BLaER1 treated with 17β-estradiol and CSF1 and Interleukin-3, amounts not matched to agents 10 nM and 100 nM (cell line): ENCODE results near the gene C12orf60.

ENCODE experiments used
- H3K27ac ChIP-seq, 11 experiments: shearing (Covaris generic); formaldehyde crosslinking; 2 replicates each; pipeline ENCODE4 v1.8.1; 2022
- H3K27me3 ChIP-seq, 11 experiments: shearing (Covaris generic); formaldehyde crosslinking; 2 replicates each; pipeline ENCODE4 v1.8.1; 2022
- H3K36me3 ChIP-seq, 11 experiments: shearing (Covaris generic); formaldehyde crosslinking; 2 replicates each; pipeline ENCODE4 v1.8.1; 2022
- H3K4me1 ChIP-seq, 10 experiments: shearing (Covaris generic); formaldehyde crosslinking; 2 replicates each; pipeline ENCODE4 v1.8.1; 2022
- H3K4me2 ChIP-seq, 11 experiments: shearing (Covaris generic); formaldehyde crosslinking; 2 replicates each; pipeline ENCODE4 v1.8.1; 2022
- H3K4me3 ChIP-seq, 10 experiments: shearing (Covaris generic); formaldehyde crosslinking; 2 replicates each; pipeline ENCODE4 v1.8.1; 2022
- H3K9ac ChIP-seq, 11 experiments: shearing (Covaris generic); formaldehyde crosslinking; 2 replicates each; pipeline ENCODE4 v1.8.1; 2022
- H3K9me3 ChIP-seq, 11 experiments: shearing (Covaris generic); formaldehyde crosslinking; replicated peaks in 1 of 11; 2 replicates each; pipeline ENCODE4 v1.8.1; 2022
- H4K20me1 ChIP-seq, 11 experiments: shearing (Covaris generic); formaldehyde crosslinking; 2 replicates each; pipeline ENCODE4 v1.8.1; 2022
- Cebpa-rat ChIP-seq, 11 experiments: shearing (Covaris generic); IDR thresholded peaks; 2 replicates each; pipeline ENCODE4 v1.8.1; 2022

The C12orf60 gene

DNA sequence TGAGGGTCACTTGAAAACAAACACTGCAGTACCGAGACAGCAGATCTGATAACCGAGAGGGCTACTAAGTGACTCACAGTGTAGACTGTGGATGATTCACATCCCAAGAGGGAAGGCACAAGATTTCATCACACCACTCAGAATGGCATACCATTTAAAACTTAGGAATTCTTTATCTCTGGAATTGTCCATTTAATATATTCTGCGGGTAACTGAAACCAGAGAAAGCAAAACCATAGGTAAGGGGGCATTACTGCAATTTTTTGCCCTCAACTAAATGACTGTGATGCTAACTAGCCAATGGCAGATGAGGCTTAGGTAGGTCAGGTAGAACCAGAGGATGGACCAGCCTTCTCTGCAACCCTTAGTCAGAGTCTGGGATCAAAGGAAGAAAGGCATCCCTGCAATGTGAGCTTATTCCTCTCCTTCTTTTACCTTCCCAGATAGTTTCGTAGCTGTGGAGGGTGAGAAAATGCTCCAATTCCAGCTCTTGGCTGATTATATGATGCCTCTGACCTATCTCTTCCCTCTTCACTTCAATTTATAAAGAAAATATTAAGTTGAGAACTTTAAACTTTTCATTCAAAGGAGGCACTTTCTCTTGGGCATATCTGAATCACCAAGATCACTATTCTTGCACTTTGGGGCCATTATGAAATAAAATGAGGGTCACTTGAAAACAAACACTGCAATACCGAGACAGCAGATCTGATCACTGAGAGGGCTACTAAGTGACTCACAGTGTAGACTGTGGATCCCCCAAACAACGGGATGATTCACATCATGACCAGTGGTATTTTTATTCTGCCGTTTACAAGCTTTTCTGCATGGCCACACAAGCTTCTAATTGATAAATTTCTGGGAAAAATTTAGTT lies 33.1 kb downstream of the C12orf60 start:
- Histone ChIP-seq H3K9me3 (no peaks in the 10 kb centered on the region), H3K4me2 (peak overlapping the region in 3 of 11 experiments; percentile 5 to 33 (median 17); a peak in 4 of 22 replicates), H3K27ac (no peak overlapping the region), H3K4me1 (peaks cover 4 to 17% (median 7%) of the 10 kb centered on the region in 10 experiments; a peak in 9 of 20 replicates), H3K36me3 (no peaks in the 10 kb centered on the region), H3K27me3 (no peaks in the 10 kb centered on the region), H3K9ac (no peak overlapping the region), H3K4me3 (no peak overlapping the region), H4K20me1 (no peaks in the 10 kb centered on the region)
- no peak for TF ChIP-seq Cebpa-rat (IDR thresholded peaks at IDR 0.05)

DNA sequence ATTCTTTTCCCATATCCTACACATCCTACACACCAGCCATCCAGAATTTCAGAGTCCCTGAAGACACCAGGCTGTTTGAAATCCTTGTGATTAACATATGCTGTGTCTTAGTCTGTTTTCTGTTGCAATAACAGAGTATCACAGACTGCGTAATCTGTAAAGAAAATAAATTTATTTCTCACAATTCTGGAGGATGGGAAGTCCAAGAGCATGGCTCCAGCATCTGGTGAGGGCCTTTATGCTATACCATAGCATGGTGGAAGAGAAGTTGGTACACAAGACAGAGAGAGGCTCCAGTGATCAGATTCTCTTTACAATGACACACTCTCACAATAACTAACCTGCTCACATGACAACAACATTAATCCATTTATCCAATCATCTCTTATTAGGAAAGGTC lies 35.8 kb downstream of the C12orf60 start:
- H3K4me2 ChIP-seq: no peak overlapping the region
- H4K20me1 ChIP-seq: no peaks in the 10 kb centered on the region
- H3K4me3 ChIP-seq: no peak overlapping the region
- TF ChIP-seq Cebpa-rat (IDR thresholded peaks at IDR 0.05): no peak
- H3K36me3 ChIP-seq: no peaks in the 10 kb centered on the region
- H3K9ac ChIP-seq: no peak overlapping the region
- H3K9me3 ChIP-seq: no peaks in the 10 kb centered on the region
- H3K4me1 ChIP-seq: peaks cover 4 to 17% (median 7%) of the 10 kb centered on the region in 10 experiments; a peak in 9 of 20 replicates
- H3K27ac ChIP-seq: no peak overlapping the region
- no peaks in the 10 kb centered on the region for H3K27me3 ChIP-seq

DNA sequence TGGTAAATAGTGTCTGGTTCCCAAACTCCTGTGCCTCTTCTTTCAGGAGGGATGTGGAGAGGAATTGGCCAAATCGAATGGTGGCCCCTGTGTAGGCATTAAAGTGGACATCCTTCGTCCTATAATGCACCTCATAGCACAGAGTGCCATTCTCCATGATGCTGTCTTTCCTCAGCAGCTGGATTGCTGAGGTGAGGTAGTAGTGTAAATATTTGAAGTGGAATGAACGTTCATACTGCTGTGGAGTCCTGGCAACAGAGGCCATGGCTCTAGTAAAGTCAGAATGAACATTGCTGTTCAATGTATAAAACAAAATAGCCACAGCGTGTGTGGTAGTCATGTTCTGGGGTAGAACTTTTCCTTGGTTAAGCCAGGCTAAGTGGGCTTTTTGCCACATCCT lies 37.1 kb downstream of the C12orf60 start:
- Histone ChIP-seq H3K9ac (no peak overlapping the region), H4K20me1 (no peaks in the 10 kb centered on the region), H3K36me3 (no peaks in the 10 kb centered on the region), H3K4me1 (peaks cover 0 to 11% (median 0%) of the 10 kb centered on the region in 10 experiments; a peak in 6 of 20 replicates), H3K9me3 (no peaks in the 10 kb centered on the region), H3K27me3 (no peaks in the 10 kb centered on the region), H3K4me2 (no peak overlapping the region), H3K27ac (no peak overlapping the region), H3K4me3 (no peak overlapping the region)
- TF ChIP-seq Cebpa-rat (IDR thresholded peaks at IDR 0.05): no peak

DNA sequence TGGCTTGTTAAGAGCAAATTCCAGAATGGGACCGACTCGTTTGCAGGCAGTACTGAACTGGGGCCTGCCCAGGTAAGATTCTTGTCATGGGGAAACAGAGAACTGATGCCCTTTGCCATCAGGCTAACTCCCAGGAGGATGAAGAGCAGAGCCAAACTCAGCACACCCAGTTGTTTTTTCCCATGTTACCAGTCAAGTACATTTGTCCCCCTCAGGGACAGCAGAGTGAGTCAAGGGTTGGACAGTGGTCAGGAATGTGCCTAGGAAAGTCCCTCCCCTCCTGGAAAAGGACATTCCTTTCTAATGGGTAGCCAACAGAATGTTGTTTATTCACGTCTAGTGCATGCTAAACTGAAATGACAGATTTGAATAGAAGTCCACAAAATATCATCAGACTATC lies 38.3 kb downstream of the C12orf60 start:
- Histone ChIP-seq H3K4me2 (no peak overlapping the region), H3K36me3 (no peaks in the 10 kb centered on the region), H3K27me3 (no peaks in the 10 kb centered on the region), H3K9me3 (no peaks in the 10 kb centered on the region), H3K4me1 (peaks cover 0 to 12% (median 7%) of the 10 kb centered on the region in 10 experiments; a peak in 11 of 20 replicates), H3K27ac (no peak overlapping the region), H3K9ac (no peak overlapping the region), H3K4me3 (no peak overlapping the region), H4K20me1 (no peaks in the 10 kb centered on the region)
- no peak for TF ChIP-seq Cebpa-rat (IDR thresholded peaks at IDR 0.05)

DNA sequence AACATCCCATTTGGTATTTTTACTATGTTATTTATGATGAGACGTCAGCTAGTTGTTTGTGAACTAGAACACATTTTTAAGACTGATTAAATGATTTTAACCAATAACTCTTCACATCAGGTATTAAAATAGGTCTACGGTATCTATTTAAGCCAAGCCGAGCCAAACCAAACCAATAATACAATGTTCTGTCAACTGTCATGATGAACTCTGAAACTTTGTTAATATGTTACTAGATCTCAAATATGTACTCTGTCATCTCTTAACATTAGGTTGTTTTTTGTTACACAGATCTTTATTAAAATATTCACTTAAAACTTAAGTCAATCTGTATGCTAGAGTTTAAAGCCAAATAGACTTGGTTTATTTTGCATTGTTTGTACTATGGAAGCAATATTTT lies 38.8 kb downstream of the C12orf60 start:
- TF ChIP-seq Cebpa-rat (IDR thresholded peaks at IDR 0.05): no peak
- no peaks in the 10 kb centered on the region for H4K20me1 ChIP-seq
- H3K36me3 ChIP-seq: no peaks in the 10 kb centered on the region
- H3K27ac ChIP-seq: no peak overlapping the region
- no peak overlapping the region for H3K4me3 ChIP-seq
- H3K27me3 ChIP-seq: no peaks in the 10 kb centered on the region
- H3K9me3 ChIP-seq: no peaks in the 10 kb centered on the region
- H3K4me2 ChIP-seq: no peak overlapping the region
- no peak overlapping the region for H3K9ac ChIP-seq
- H3K4me1 ChIP-seq: peaks cover 0 to 12% (median 7%) of the 10 kb centered on the region in 10 experiments; a peak in 11 of 20 replicates

DNA sequence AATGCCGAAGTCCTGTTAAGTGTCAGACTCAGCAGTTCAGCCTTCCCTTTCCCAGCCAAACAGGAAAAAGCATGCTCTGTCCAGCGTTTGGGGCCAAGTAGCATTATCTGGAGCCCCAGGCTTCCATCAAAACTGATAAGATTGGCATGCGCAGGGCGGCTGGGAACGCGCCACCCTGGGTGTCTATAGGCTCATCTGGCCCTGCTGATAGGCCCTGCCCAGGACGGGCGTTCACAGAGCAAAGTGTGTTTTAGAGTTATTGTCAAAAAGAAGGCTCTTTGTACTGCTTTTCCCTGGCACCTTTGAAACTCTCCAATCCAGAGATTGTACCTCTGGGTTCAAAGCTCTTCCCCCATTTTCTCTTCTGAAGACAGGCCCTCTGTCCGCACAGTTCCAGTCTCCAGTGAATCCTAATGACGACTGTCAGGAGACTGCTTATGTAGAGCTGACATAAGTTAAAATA lies 40.0 kb downstream of the C12orf60 start, which contains the start of gene ART4:
ART4 (minus strand) TSS at position 102 of the 463 bp plus-strand sequence. CDS start 413 bp downstream, outside the sequence.
- no peaks in the 10 kb centered on the region for H3K36me3 ChIP-seq

DNA sequence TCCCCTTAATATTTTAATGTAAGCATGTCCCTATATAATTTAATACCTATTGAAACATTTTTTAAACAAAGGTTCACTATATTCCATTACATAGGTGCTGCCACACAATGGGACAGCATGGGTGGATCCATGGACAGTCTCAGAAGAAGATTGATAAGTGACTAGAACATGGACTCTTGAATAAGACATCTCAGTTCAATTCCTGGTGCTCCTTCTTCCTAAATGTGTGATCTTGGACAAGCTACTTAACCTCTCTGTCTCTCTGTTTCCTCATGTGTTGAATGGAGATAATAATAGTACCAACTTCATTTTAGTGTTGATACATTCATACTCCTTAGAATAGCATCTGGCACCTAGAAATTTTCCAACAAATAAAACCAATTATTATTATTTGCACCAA lies 40.9 kb downstream of the C12orf60 start:
- H3K9me3 ChIP-seq: no peaks in the 10 kb centered on the region
- H3K4me1 ChIP-seq: peaks cover 0 to 12% (median 7%) of the 10 kb centered on the region in 10 experiments; a peak in 11 of 20 replicates
- no peak for TF ChIP-seq Cebpa-rat (IDR thresholded peaks at IDR 0.05)
- no peaks in the 10 kb centered on the region for H3K36me3 ChIP-seq
- no peak overlapping the region for H3K4me3 ChIP-seq
- H3K27me3 ChIP-seq: no peaks in the 10 kb centered on the region
- no peak overlapping the region for H3K9ac ChIP-seq
- no peak overlapping the region for H3K27ac ChIP-seq
- no peaks in the 10 kb centered on the region for H4K20me1 ChIP-seq
- H3K4me2 ChIP-seq: no peak overlapping the region

More for the DNA sequence above, 40.0 kb downstream of the C12orf60 start, which contains the start of gene ART4:
- H3K27me3 ChIP-seq: no peaks in the 10 kb centered on the region
- peaks cover 0 to 12% (median 7%) of the 10 kb centered on the region in 10 experiments; a peak in 11 of 20 replicates for H3K4me1 ChIP-seq
- H3K4me3 ChIP-seq: no peak within 1 kb of the TSS
- TF ChIP-seq Cebpa-rat (IDR thresholded peaks at IDR 0.05): no peak
- H3K9me3 ChIP-seq: no peaks in the 10 kb centered on the region
- no peaks in the 10 kb centered on the region for H4K20me1 ChIP-seq
- H3K4me2 ChIP-seq: no peak within 1 kb of the TSS
- no peak within 1 kb of the TSS for H3K9ac ChIP-seq
- H3K27ac ChIP-seq: no peak within 1 kb of the TSS

DNA sequence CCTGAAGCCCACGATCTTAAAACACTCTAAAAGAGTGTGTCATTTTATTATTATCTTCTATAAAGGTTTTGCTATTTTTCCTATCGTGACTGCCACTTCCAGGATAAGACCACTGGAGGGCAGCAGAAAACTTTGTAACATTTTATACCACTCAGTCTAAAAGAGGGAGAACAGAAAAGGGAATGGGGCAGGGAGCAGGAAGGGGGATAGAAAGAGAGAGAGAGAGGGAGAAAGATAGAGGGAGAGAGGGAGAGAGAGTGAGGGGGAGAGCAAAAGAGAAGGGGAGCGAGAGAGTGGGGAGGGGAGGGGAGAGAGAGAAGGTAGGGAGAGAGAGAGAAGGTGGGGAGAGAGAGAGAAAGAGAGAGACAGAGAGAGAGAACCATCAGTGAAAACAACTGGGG lies 41.9 kb downstream of the C12orf60 start:
- H3K4me3 ChIP-seq: no peak overlapping the region
- no peak overlapping the region for H3K9ac ChIP-seq
- no peaks in the 10 kb centered on the region for H3K9me3 ChIP-seq
- TF ChIP-seq Cebpa-rat (IDR thresholded peaks at IDR 0.05): no peak
- H3K27ac ChIP-seq: no peak overlapping the region
- peaks cover 0 to 12% (median 7%) of the 10 kb centered on the region in 10 experiments; a peak in 11 of 20 replicates for H3K4me1 ChIP-seq
- H3K27me3 ChIP-seq: no peaks in the 10 kb centered on the region
- H3K4me2 ChIP-seq: no peak overlapping the region
- H4K20me1 ChIP-seq: no peaks in the 10 kb centered on the region
- no peaks in the 10 kb centered on the region for H3K36me3 ChIP-seq

DNA sequence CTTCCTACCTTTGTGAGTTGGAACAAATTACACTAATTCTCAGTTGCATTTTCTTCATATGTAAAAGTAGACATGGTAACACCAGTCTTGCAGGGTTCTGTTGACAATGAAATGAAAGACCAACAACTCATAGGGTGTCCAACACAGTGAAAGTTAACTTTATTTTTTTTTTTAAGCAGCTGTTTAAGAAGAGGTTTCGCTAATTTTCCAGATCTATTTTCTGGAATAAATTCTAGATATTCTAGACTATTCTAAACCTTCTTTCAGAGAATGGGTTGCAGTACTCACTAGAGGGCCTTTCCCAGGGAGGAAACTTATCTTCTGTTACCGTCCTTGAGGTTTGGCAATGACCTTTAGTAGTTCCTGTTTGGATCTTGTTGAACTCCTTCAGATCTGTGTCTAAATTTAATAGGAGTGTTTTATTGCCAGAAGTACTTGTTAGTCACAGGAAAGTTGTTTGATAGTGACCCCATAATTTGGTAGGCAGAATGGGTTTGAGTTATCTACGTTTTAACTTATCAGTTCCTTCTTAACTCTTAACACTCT lies 42.6 kb downstream of the C12orf60 start:
- Histone ChIP-seq H3K27me3 (no peaks in the 10 kb centered on the region), H3K27ac (no peak overlapping the region), H4K20me1 (no peaks in the 10 kb centered on the region), H3K9me3 (no peaks in the 10 kb centered on the region), H3K36me3 (no peaks in the 10 kb centered on the region), H3K4me2 (peak overlapping the region in 6 of 11 experiments; percentile 15 to 56 (median 28); a peak in 7 of 22 replicates), H3K9ac (no peak overlapping the region), H3K4me1 (peaks cover 0 to 12% (median 7%) of the 10 kb centered on the region in 10 experiments; a peak in 11 of 20 replicates), H3K4me3 (no peak overlapping the region)
- no peak for TF ChIP-seq Cebpa-rat (IDR thresholded peaks at IDR 0.05)
